GM10266 (cell line): Measurements from ENCODE around the gene ZBTB20.

Experiments
- DNase-seq: peaks from one replicate; pipeline ENCODE4 v3.0.0; 2012; ENCODE audit errors: extremely low spot score
- CTCF ChIP-seq: IDR thresholded peaks from 2 replicates; pipeline ENCODE4 v1.5.1; 2012; ENCODE audit warnings: mild to moderate bottlenecking, low read depth; ENCODE audit not compliant: control insufficient read depth, insufficient read depth; ENCODE audit errors: missing control alignments

ZBTB20 gene

GRCh38 chr3:114554731-114555130, 592.4 kb downstream of the ZBTB20 start:
- DNase-seq, result no peak
- TF ChIP-seq CTCF, result no peak

GRCh38 chr3:114553949-114554593, 593.0 kb downstream of the ZBTB20 start:
- no peak for DNase-seq
- no peak for TF ChIP-seq CTCF

DNA sequence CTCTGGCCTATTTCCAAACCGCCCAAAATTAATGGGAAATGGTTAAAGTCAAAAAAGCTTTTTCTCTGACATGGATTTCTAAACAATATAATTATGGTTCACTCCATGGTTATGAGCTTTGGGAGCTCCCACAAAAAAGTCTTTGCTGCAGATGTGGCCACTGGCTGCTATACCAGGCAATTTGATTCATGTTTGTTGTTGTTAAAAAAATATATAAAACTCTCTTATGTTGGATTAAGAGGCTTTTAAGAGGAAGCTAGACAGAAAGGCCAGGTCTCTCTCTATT, 594.6 kb downstream of the ZBTB20 start:
- no peak for DNase-seq
- no peak for TF ChIP-seq CTCF

GRCh38 chr3:114551770-114552526, 595.1 kb downstream of the ZBTB20 start:
- no peak for DNase-seq
- no peak for TF ChIP-seq CTCF

- no peak for DNase-seq
- TF ChIP-seq CTCF, result no peak
Measured at GRCh38 chr3:114550165-114550564, 596.9 kb downstream of the ZBTB20 start.

- TF ChIP-seq CTCF, result no peak
- DNase-seq, result no peak
Measured at GRCh38 chr3:114545193-114545592, 601.9 kb downstream of the ZBTB20 start.

DNA sequence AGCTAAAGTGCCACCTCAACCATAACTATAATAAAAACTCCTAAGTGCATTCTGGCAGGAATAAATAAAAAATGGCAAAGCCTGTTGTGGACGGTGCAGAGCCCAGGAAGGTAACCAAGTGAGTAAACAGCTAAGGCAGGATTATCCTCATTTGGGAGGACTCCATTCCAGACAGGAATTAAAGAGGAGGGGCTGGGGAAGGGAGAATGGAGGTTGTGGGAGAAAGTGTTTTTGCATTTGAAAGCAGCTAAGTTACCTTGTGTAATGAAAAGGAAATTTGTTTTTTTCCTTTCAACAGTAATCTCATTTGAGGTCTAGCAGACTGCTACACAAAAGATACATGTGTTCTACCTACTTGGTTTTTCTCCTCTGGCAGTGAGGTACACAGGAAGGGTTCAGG, 604.7 kb downstream of the ZBTB20 start:
- no peak for DNase-seq
- TF ChIP-seq CTCF, result no peak
